ENCODE measurements around the gene COL10A1. TPM values are rescaled to one million over a fixed set of nuclear protein-coding genes. Genes with fewer than 3 reads are reported as not detected.
"Not testable (repeated sequence)": the region's sequence is repeated elsewhere in the genome, so short reads cannot be mapped to it uniquely, and the experiment has no call there.

COL10A1 gene
- total RNA-seq, 2 experiments from 2014 or later, result not detected

- H3K9me3 Mint-ChIP-seq, result peaks cover 14% of the 10 kb centered on the region
- CTCF ChIA-PET, result interaction anchor here (0.6 to 4.9 kb wide), 14 partner anchors 9 to 1375 kb away, joined by 3 to 36 read pairs (median 4); no protein-coding TSS in a partner anchor
- H3K27me3 Mint-ChIP-seq, result no peaks in the 10 kb centered on the region
- DNase-seq, result no peak
- intact Hi-C loops (cut with micrococcal nuclease), result loop anchor here (5.0 kb wide), 1 partner anchor 200 kb away; no protein-coding TSS in a partner anchor
- POLR2A ChIA-PET, result no interaction called here
- no peaks in the 10 kb centered on the region for H3K36me3 Mint-ChIP-seq
- H3K4me3 Mint-ChIP-seq, result no peak overlapping the region
- no peak overlapping the region for H3K27ac Mint-ChIP-seq
- H3K4me1 Mint-ChIP-seq (ENCODE audit: low read depth), result peaks cover 15% of the 10 kb centered on the region
Measured at GRCh38 chr6:116096979-116097816, 28.7 kb downstream of the COL10A1 start.

- H3K9me3 Mint-ChIP-seq, result peaks cover 14% of the 10 kb centered on the region
- H3K4me3 Mint-ChIP-seq; H3K4me1 Mint-ChIP-seq (ENCODE audit: low read depth); DNase-seq; H3K27me3 Mint-ChIP-seq; H3K27ac Mint-ChIP-seq; POLR2A ChIA-PET; H3K36me3 Mint-ChIP-seq: not testable (repeated sequence)
- intact Hi-C loops (cut with micrococcal nuclease), result loop anchor here (5.0 kb wide), 1 partner anchor 199 kb away; no protein-coding TSS in a partner anchor
- CTCF ChIA-PET, result interaction anchor here (0.6 to 4.9 kb wide), 11 partner anchors 8 to 188 kb away, joined by 3 to 36 read pairs (median 4); no protein-coding TSS in a partner anchor
Measured at GRCh38 chr6:116096048-116096759, 29.7 kb downstream of the COL10A1 start.

DNA sequence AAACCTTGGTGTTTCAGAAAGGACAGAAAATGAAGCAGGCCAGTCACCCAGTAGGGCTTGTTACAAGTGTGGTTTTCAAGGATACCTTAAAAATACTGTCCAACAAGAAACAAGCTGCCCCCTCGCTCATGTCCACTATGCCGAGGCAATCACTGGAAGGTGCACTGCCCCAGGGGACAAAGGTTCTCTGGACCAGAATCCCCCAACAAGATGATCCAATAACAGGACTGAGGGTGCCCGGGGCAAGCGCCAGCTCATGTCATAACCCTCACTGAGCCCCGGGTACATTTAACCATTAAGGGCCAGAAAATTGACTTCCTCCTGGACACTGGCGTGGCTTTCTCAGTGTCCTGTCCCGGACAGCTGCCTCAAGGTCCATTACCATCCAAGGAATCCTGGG is 31.9 kb downstream of the COL10A1 start:
- no peak overlapping the region for H3K4me3 Mint-ChIP-seq
- POLR2A ChIA-PET, result no interaction called here
- no peak overlapping the region for H3K27ac Mint-ChIP-seq
- intact Hi-C loops (cut with micrococcal nuclease), result no loop called here
- CTCF ChIA-PET, result no interaction called here
- no peak for DNase-seq
- peaks cover 14% of the 10 kb centered on the region for H3K9me3 Mint-ChIP-seq
- peaks cover 2% of the 10 kb centered on the region for H3K27me3 Mint-ChIP-seq
- H3K4me1 Mint-ChIP-seq (ENCODE audit: low read depth), result no peaks in the 10 kb centered on the region
- H3K36me3 Mint-ChIP-seq, result no peaks in the 10 kb centered on the region

DNA sequence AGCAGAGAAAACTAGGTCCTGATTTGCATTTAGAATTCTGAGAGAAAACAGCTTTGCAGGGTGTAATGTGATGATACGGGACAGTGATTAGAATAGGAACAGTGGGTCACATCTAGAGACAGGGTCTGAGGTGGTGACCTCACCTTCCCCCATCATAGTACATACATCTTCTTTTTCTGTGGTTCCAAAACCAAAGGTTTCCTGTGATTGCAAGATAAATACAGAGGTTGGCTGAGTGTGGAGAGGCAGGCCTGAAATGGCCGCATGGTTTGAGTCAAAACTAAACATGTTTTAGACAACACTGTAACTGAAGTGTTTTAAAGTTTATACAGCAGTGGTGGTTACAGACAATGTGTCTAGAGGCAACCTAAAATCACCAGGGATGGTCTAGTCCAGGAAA is 35.7 kb downstream of the COL10A1 start:
- no peaks in the 10 kb centered on the region for H3K36me3 Mint-ChIP-seq
- DNase-seq, result no peak
- intact Hi-C loops (cut with micrococcal nuclease), result no loop called here
- ChIA-PET CTCF (no interaction called here), POLR2A (no interaction called here)
- peaks cover 2% of the 10 kb centered on the region for H3K27me3 Mint-ChIP-seq
- H3K9me3 Mint-ChIP-seq, result no peaks in the 10 kb centered on the region
- no peak overlapping the region for H3K4me3 Mint-ChIP-seq
- no peaks in the 10 kb centered on the region for H3K4me1 Mint-ChIP-seq (ENCODE audit: low read depth)
- no peak overlapping the region for H3K27ac Mint-ChIP-seq

- Mint-ChIP-seq H3K9me3 (no peaks in the 10 kb centered on the region), H3K36me3 (no peaks in the 10 kb centered on the region), H3K4me1 (ENCODE audit: low read depth) (no peaks in the 10 kb centered on the region), H3K4me3 (no peak overlapping the region), H3K27me3 (peaks cover 2% of the 10 kb centered on the region), H3K27ac (no peak overlapping the region)
- intact Hi-C loops (cut with micrococcal nuclease), result no loop called here
- DNase-seq, result no peak
- CTCF ChIA-PET, result interaction anchor here (1.2 kb wide), 1 partner anchor 8 kb away, joined by 7 read pairs; no protein-coding TSS in a partner anchor
- POLR2A ChIA-PET, result no interaction called here
Measured at GRCh38 chr6:116088946-116089345, 37.0 kb downstream of the COL10A1 start.

- no peaks in the 10 kb centered on the region for H3K36me3 Mint-ChIP-seq
- H3K4me3 Mint-ChIP-seq, result no peak overlapping the region
- intact Hi-C loops (cut with micrococcal nuclease), result no loop called here
- ChIA-PET POLR2A (no interaction called here), CTCF (interaction anchor here (1.2 to 1.6 kb wide), 2 partner anchors 9 kb away, joined by 6 to 7 read pairs; no protein-coding TSS in a partner anchor)
- no peak for DNase-seq
- H3K27ac Mint-ChIP-seq, result no peak overlapping the region
- peaks cover 2% of the 10 kb centered on the region for H3K27me3 Mint-ChIP-seq
- no peaks in the 10 kb centered on the region for H3K4me1 Mint-ChIP-seq (ENCODE audit: low read depth)
- no peaks in the 10 kb centered on the region for H3K9me3 Mint-ChIP-seq
Measured at GRCh38 chr6:116087437-116088027, 38.4 kb downstream of the COL10A1 start.

DNA sequence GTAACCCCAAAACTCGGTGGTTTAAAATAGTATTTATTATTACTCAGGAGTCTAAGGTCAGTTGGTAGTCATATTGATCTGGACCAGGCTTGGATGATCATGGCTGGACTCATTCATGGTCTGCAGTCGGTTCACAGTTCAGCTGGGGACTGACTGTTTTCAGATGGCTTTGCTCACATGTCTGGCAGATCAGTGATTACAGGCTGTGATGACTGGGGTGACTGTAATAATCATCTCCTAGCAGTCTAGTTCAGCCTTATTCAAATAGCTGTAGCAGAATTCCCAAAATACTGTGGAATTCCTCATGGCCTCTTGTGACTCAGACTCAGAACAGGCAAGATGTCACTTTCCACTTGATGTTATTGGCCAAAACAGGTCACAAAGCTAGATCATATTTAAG is 41.6 kb downstream of the COL10A1 start:
- no peak overlapping the region for H3K27ac Mint-ChIP-seq
- H3K4me1 Mint-ChIP-seq (ENCODE audit: low read depth), result no peaks in the 10 kb centered on the region
- ChIA-PET POLR2A (no interaction called here), CTCF (interaction anchor here (0.7 kb wide), 1 partner anchor 626 kb away, joined by 3 read pairs; no protein-coding TSS in a partner anchor)
- H3K9me3 Mint-ChIP-seq, result no peaks in the 10 kb centered on the region
- H3K4me3 Mint-ChIP-seq, result no peak overlapping the region
- no peak for DNase-seq
- intact Hi-C loops (cut with micrococcal nuclease), result no loop called here
- H3K27me3 Mint-ChIP-seq, result no peaks in the 10 kb centered on the region
- no peaks in the 10 kb centered on the region for H3K36me3 Mint-ChIP-seq

- CTCF ChIA-PET, result no interaction called here
- no peak for DNase-seq
- Mint-ChIP-seq H3K4me1 (ENCODE audit: low read depth) (no peaks in the 10 kb centered on the region), H3K27ac (no peak overlapping the region), H3K9me3 (no peaks in the 10 kb centered on the region), H3K27me3 (peaks cover 5% of the 10 kb centered on the region), H3K36me3 (no peaks in the 10 kb centered on the region), H3K4me3 (no peak overlapping the region)
- POLR2A ChIA-PET, result no interaction called here
- intact Hi-C loops (cut with micrococcal nuclease), result no loop called here
Measured at GRCh38 chr6:116083052-116083451, 42.9 kb downstream of the COL10A1 start.

DNA sequence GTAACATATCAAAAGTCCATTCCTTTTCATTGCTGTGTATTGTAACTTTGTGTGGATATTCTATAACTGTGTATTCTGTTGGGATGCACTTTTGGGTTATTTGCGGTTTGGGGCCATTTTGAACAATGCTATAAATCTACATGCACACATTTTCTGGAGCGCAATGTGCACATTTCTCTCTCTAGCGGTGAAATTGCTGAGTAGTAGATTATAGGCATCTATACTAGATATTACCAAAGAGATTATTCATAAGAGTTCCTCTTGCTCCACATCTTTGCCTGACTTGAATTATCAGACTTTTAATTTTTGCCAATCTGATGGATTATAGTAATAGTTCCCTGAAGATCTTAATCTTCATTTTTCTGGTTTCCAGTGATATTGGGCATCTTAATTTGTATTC is 47.0 kb downstream of the COL10A1 start:
- Mint-ChIP-seq H3K27me3 (peaks cover 6% of the 10 kb centered on the region), H3K9me3 (no peaks in the 10 kb centered on the region), H3K4me3 (no peak overlapping the region), H3K27ac (no peak overlapping the region), H3K36me3 (no peaks in the 10 kb centered on the region), H3K4me1 (ENCODE audit: low read depth) (no peaks in the 10 kb centered on the region)
- CTCF ChIA-PET, result interaction anchor here (0.6 kb wide), 1 partner anchor 1610 kb away, joined by 4 read pairs; no protein-coding TSS in a partner anchor
- DNase-seq, result no peak
- POLR2A ChIA-PET, result no interaction called here
- intact Hi-C loops (cut with micrococcal nuclease), result no loop called here

GRCh38 chr6:116078522-116078921 is 47.4 kb downstream of the COL10A1 start:
- Mint-ChIP-seq H3K27me3 (peaks cover 6% of the 10 kb centered on the region), H3K4me1 (ENCODE audit: low read depth) (no peaks in the 10 kb centered on the region), H3K9me3 (no peaks in the 10 kb centered on the region), H3K36me3 (no peaks in the 10 kb centered on the region), H3K4me3 (no peak overlapping the region), H3K27ac (no peak overlapping the region)
- POLR2A ChIA-PET, result no interaction called here
- CTCF ChIA-PET, result interaction anchor here (0.6 kb wide), 1 partner anchor 1610 kb away, joined by 4 read pairs; no protein-coding TSS in a partner anchor
- intact Hi-C loops (cut with micrococcal nuclease), result no loop called here
- no peak for DNase-seq

- Mint-ChIP-seq H3K27ac (no peak overlapping the region), H3K4me3 (no peak overlapping the region), H3K36me3 (no peaks in the 10 kb centered on the region), H3K9me3 (no peaks in the 10 kb centered on the region), H3K27me3 (peaks cover 6% of the 10 kb centered on the region), H3K4me1 (ENCODE audit: low read depth) (no peaks in the 10 kb centered on the region)
- intact Hi-C loops (cut with micrococcal nuclease), result no loop called here
- POLR2A ChIA-PET, result no interaction called here
- no peak for DNase-seq
- CTCF ChIA-PET, result interaction anchor here (1.0 kb wide), 1 partner anchor 11 kb away, joined by 3 read pairs; no protein-coding TSS in a partner anchor
Measured at GRCh38 chr6:116074732-116075390, 51.1 kb downstream of the COL10A1 start.
